HepG2 (cell line): ENCODE results near the gene CTIF. TPM values are rescaled to one million over a fixed set of nuclear protein-coding genes. Genes with fewer than 3 reads are reported as not detected.

Source experiments
- ARID5B ChIP-seq: IDR thresholded peaks from 2 replicates; pipeline ENCODE4 v1.4.0; 2020; ENCODE audit warnings: mild to moderate bottlenecking, missing genetic modification reagents
- DBP ChIP-seq: sonication (generic); formaldehyde crosslinking; IDR thresholded peaks from 2 replicates; pipeline ENCODE4 v1.4.0; 2020; ENCODE audit warnings: missing genetic modification reagents; ENCODE audit errors: not compliant biosample characterization
- MLLT10 ChIP-seq: sonication (generic); formaldehyde crosslinking; IDR thresholded peaks from 2 replicates; pipeline ENCODE4 v1.4.0; 2020; ENCODE audit warnings: missing genetic modification reagents
- MTERF4 ChIP-seq: sonication (generic); formaldehyde crosslinking; IDR thresholded peaks from 2 replicates; pipeline ENCODE4 v1.8.0; 2023; ENCODE audit warnings: mild to moderate bottlenecking, missing genetic modification reagents
- PHF21A ChIP-seq: sonication (generic); formaldehyde crosslinking; IDR thresholded peaks from 2 replicates; pipeline ENCODE4 v1.5.0; 2020; ENCODE audit warnings: mild to moderate bottlenecking, missing genetic modification reagents
- RERE ChIP-seq: IDR thresholded peaks from 2 replicates; pipeline ENCODE4 v1.6.1; 2016; ENCODE audit warnings: low read depth, missing genetic modification reagents, missing compliant biosample characterization
- TFDP1 ChIP-seq: IDR thresholded peaks from 2 replicates; pipeline ENCODE4 v1.6.1; 2016; ENCODE audit warnings: missing compliant biosample characterization, missing genetic modification reagents, borderline replicate concordance
- THYN1 ChIP-seq: sonication (generic); formaldehyde crosslinking; IDR thresholded peaks from 2 replicates; pipeline ENCODE4 v1.8.1; 2023; ENCODE audit warnings: low read depth, mild to moderate bottlenecking, moderate library complexity, missing genetic modification reagents, borderline replicate concordance
- ZBTB43 ChIP-seq: sonication (generic); formaldehyde crosslinking; conservative IDR thresholded peaks from 2 replicates; pipeline ENCODE4 v1.4.0; 2020; ENCODE audit warnings: missing genetic modification reagents
- ZIK1 ChIP-seq: sonication (generic); formaldehyde crosslinking; IDR thresholded peaks from 2 replicates; pipeline ENCODE4 v1.5.0; 2020; ENCODE audit warnings: mild to moderate bottlenecking, low read depth, missing genetic modification reagents, borderline replicate concordance
- ZNF839 ChIP-seq: sonication (generic); formaldehyde crosslinking; IDR thresholded peaks from 2 replicates; pipeline ENCODE4 v1.4.0; 2020; ENCODE audit warnings: missing genetic modification reagents, mild to moderate bottlenecking, borderline replicate concordance
- polyA plus RNA-seq, 8 experiments: library from polyadenylated mRNA; depleted of rRNA in 3 of 8; stranded (reverse) in 7 of 8; unstranded in 1 of 8; fragments of >200 nt; fragmentation: Illumina TruSeq in 4 of 8; extraction: Trizol in 4 of 8; gene quantifications; 2 replicates each; pipeline versions ENCODE4 v1.2.1 to v1.2.3, GENCODE V29; 2011 to 2016; ENCODE audit warnings: low read depth in 4 of 8, missing spikeins in 1 of 8, mixed read lengths in 1 of 8; ENCODE audit not compliant: insufficient read depth in 1 of 8
- total RNA-seq, 5 experiments: library from RNA; depleted of rRNA; stranded (reverse); fragments of >200 nt; fragmentation: Illumina TruSeq; extraction: Trizol; gene quantifications; 2 replicates each; pipeline ENCODE4 v1.2.3, GENCODE V29; 2016; ENCODE audit warnings: low read depth in 1 of 5

Gene CTIF
- total and polyA plus RNA-seq, 2 of the 13 experiments (the other 11 are each of a cell fraction or from before 2014, with no cell fraction given), result 18.2 to 28.0 TPM

- peak; percentile 53 for TF ChIP-seq DBP (CRISPR knock-in tag)
- TF ChIP-seq RERE, result no peak
- TF ChIP-seq ARID5B (CRISPR knock-in tag), result peak; percentile 78
- TF ChIP-seq TFDP1 (CRISPR knock-in tag), result peak; percentile 48; the same call in 1 of the 2 replicates
- TF ChIP-seq MLLT10 (CRISPR knock-in tag), result no peak
- TF ChIP-seq MTERF4 (CRISPR knock-in tag), result no peak; the same call in 1 of the 2 replicates
- TF ChIP-seq ZNF839 (CRISPR knock-in tag), result no peak
- TF ChIP-seq ZBTB43 (CRISPR knock-in tag), result peak; percentile 74
- no peak for TF ChIP-seq THYN1 (CRISPR knock-in tag)
- TF ChIP-seq PHF21A (CRISPR knock-in tag), result peak; percentile 93
- TF ChIP-seq ZIK1, result no peak
Measured at GRCh38 chr18:48575658-48576456, 37.0 kb downstream of the CTIF start (continued).
